AG09309 (cell line): ENCODE data around the gene TSC1.

Experiments used
- DNase-seq: peaks from one replicate; pipeline ENCODE4 v3.0.0-alpha.2; 2010; ENCODE audit warnings: low read depth
- H3K4me3 ChIP-seq: 2 replicates; pipeline ENCODE4 v1.5.1; 2011; ENCODE audit warnings: mild to moderate bottlenecking, low read depth, low read length, moderate library complexity; ENCODE audit not compliant: control insufficient read depth
- TF ChIP-seq, protein P1 (sequence below): IDR thresholded peaks from 2 replicates; pipeline ENCODE4 v1.5.1; 2011; ENCODE audit warnings: mild to moderate bottlenecking, low read depth, low read length, inconsistent platforms; ENCODE audit not compliant: insufficient read depth, control insufficient read depth; ENCODE audit errors: missing control alignments

The TSC1 gene

GRCh38 chr9:132946631-132947295 is 2.3 kb upstream of the TSC1 start:
- TF ChIP-seq, protein P1, sequence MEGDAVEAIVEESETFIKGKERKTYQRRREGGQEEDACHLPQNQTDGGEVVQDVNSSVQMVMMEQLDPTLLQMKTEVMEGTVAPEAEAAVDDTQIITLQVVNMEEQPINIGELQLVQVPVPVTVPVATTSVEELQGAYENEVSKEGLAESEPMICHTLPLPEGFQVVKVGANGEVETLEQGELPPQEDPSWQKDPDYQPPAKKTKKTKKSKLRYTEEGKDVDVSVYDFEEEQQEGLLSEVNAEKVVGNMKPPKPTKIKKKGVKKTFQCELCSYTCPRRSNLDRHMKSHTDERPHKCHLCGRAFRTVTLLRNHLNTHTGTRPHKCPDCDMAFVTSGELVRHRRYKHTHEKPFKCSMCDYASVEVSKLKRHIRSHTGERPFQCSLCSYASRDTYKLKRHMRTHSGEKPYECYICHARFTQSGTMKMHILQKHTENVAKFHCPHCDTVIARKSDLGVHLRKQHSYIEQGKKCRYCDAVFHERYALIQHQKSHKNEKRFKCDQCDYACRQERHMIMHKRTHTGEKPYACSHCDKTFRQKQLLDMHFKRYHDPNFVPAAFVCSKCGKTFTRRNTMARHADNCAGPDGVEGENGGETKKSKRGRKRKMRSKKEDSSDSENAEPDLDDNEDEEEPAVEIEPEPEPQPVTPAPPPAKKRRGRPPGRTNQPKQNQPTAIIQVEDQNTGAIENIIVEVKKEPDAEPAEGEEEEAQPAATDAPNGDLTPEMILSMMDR: no peak
- DNase-seq: no peak
- no peak overlapping the region for H3K4me3 ChIP-seq

- no peak for DNase-seq
Measured at GRCh38 chr9:132946211-132946610, 1.8 kb upstream of the TSC1 start.

GRCh38 chr9:132945186-132946130 is 1.0 kb upstream of the TSC1 start:
- H3K4me3 ChIP-seq: peak overlapping the region; percentile 95
- TF ChIP-seq, protein P1: no peak
- DNase-seq: no peak

More at GRCh38 chr9:132946211-132946610, 1.8 kb upstream of the TSC1 start:
- TF ChIP-seq, protein P1: no peak
- H3K4me3 ChIP-seq: no peak overlapping the region

GRCh38 chr9:132943651-132944293 is 644 bp downstream of the TSC1 start:
- DNase-seq: no peak
- TF ChIP-seq, protein P1: no peak
- H3K4me3 ChIP-seq: peak overlapping the region; percentile 95

GRCh38 chr9:132942541-132943182 is 1.8 kb downstream of the TSC1 start:
- no peak for DNase-seq
- TF ChIP-seq, protein P1: no peak
- no peak overlapping the region for H3K4me3 ChIP-seq

- TF ChIP-seq, protein P1: no peak
- no peak overlapping the region for H3K4me3 ChIP-seq
- no peak for DNase-seq
Measured at GRCh38 chr9:132939169-132939568, 5.2 kb downstream of the TSC1 start.
